TTC549 (cell line): ENCODE results near the gene SFXN1.

Experiments
- FAIRE-seq: peaks from 2 replicates; lab custom pipeline; 2012; peaks lifted over from hg19 to GRCh38; lab: Jason Lieb, UNC

The SFXN1 gene

DNA sequence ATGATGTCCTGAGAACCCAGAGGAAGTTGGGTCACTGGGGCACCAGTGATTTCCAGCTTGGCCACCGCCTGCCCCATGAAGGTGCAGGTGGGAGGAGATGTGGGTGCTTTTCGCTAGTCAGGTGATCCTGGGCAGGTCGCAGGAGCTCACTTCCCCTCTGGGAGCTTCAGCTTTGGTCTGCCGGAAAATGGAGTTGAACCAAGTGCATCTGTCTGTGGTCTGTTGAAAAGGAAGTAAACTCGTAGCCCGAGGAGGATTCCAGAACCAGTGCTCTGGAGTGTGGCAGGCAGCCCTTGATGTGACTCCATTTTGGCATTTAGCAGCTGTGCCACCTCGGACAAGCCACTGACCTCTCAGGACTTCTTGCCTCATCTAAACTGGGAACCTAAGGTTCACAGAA lies 97.7 kb downstream of the SFXN1 start:
- no peak for FAIRE-seq

DNA sequence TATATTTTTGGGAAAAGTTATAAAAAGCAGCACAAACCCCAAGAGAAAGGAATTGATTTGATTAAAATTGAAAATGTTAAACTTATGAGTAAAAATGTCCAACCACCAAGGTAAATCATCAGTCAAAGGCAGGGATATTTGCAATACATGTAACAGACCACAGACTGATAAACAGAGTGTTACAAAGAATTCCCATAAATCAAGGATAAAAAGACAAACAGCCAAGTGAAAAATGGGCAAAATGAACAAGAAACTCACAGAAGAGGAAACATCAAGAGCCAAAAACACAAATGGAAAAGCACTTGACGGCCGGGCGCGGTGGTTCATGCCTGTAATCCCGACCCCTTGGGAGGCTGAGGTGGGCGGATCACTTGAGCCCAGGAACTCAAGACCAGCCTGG lies 98.2 kb downstream of the SFXN1 start:
- FAIRE-seq = no peak
